SK-N-MC (cell line): ENCODE measurements around the gene AMER3.

Experiments used
- EZH2 ChIP-seq: fragments of 200-600 bp; sonication (generic); IDR thresholded peaks from one replicate; pipeline ENCODE4 v1.6.1; 2017; ENCODE audit warnings: antibody characterized with exemption
- POLR2AphosphoS5 ChIP-seq: IDR thresholded peaks from 2 replicates; pipeline ENCODE4 v1.6.1; 2012; ENCODE audit warnings: mild to moderate bottlenecking, low read depth, low read length, borderline replicate concordance

- TF ChIP-seq EZH2: no peak
- no peak for TF ChIP-seq POLR2AphosphoS5
Measured at GRCh38 chr2:130756053-130756873, 923 bp downstream of the AMER3 start.
